BLaER1 (cell line): ENCODE data around the gene PPIG.
"Not testable (repeated sequence)": the region's sequence is repeated elsewhere in the genome, so short reads cannot be mapped to it uniquely, and the experiment has no call there.

Source experiments
- H3K27ac ChIP-seq: shearing (Covaris generic); formaldehyde crosslinking; 2 replicates; pipeline ENCODE4 v1.8.1; 2022
- H3K27me3 ChIP-seq: shearing (Covaris generic); formaldehyde crosslinking; 2 replicates; pipeline ENCODE4 v1.8.1; 2022
- H3K36me3 ChIP-seq: shearing (Covaris generic); formaldehyde crosslinking; 2 replicates; pipeline ENCODE4 v1.8.1; 2022
- H3K4me1 ChIP-seq: shearing (Covaris generic); formaldehyde crosslinking; 2 replicates; pipeline ENCODE4 v1.8.1; 2022
- H3K4me2 ChIP-seq: shearing (Covaris generic); formaldehyde crosslinking; 2 replicates; pipeline ENCODE4 v1.8.1; 2022
- H3K4me3 ChIP-seq: shearing (Covaris generic); formaldehyde crosslinking; 2 replicates; pipeline ENCODE4 v1.8.1; 2022
- H3K9ac ChIP-seq: shearing (Covaris generic); formaldehyde crosslinking; 2 replicates; pipeline ENCODE4 v1.8.1; 2022
- H3K9me3 ChIP-seq: shearing (Covaris generic); formaldehyde crosslinking; 2 replicates; pipeline ENCODE4 v1.8.1; 2022
- H4K20me1 ChIP-seq: shearing (Covaris generic); formaldehyde crosslinking; 2 replicates; pipeline ENCODE4 v1.8.1; 2022
- Cebpa-rat ChIP-seq: shearing (Covaris generic); IDR thresholded peaks from 2 replicates; pipeline ENCODE4 v1.8.1; 2022

PPIG gene

GRCh38 chr2:169585673-169586072, 1.5 kb downstream of the PPIG start:
- H3K9ac ChIP-seq, result peak overlapping the region; percentile 93
- H3K4me3 ChIP-seq, result peak overlapping the region; percentile 83
- H3K27ac ChIP-seq, result peak overlapping the region; percentile 93
- peaks cover 52% of the 10 kb centered on the region for H4K20me1 ChIP-seq
- H3K27me3 ChIP-seq, result no peaks in the 10 kb centered on the region
- peaks cover 17% of the 10 kb centered on the region for H3K9me3 ChIP-seq
- no peak for TF ChIP-seq Cebpa-rat
- peaks cover 26% of the 10 kb centered on the region for H3K4me1 ChIP-seq
- peaks cover 15% of the 10 kb centered on the region; the same call in 1 of the 2 replicates for H3K36me3 ChIP-seq
- H3K4me2 ChIP-seq, result peak overlapping the region; percentile 88

- Histone ChIP-seq H3K36me3 (peaks cover 36% of the 10 kb centered on the region), H3K4me2 (no peak overlapping the region), H3K27ac (no peak overlapping the region), H3K4me1 (peaks cover 26% of the 10 kb centered on the region), H4K20me1 (peaks cover 97% of the 10 kb centered on the region), H3K4me3 (no peak overlapping the region), H3K27me3 (no peaks in the 10 kb centered on the region), H3K9me3 (peaks cover 7% of the 10 kb centered on the region; the same call in 1 of the 2 replicates), H3K9ac (no peak overlapping the region)
- TF ChIP-seq Cebpa-rat, result no peak
Observed at GRCh38 chr2:169590804-169591203, 6.7 kb downstream of the PPIG start.

GRCh38 chr2:169596546-169596945, 12.4 kb downstream of the PPIG start:
- not testable (repeated sequence) for H3K9ac ChIP-seq, H3K4me1 ChIP-seq, H3K4me2 ChIP-seq, H3K27ac ChIP-seq, H3K9me3 ChIP-seq, H3K4me3 ChIP-seq, H3K27me3 ChIP-seq
- peaks cover 46% of the 10 kb centered on the region for H3K36me3 ChIP-seq
- peaks cover 100% of the 10 kb centered on the region for H4K20me1 ChIP-seq

- no peak for TF ChIP-seq Cebpa-rat
- H3K9ac ChIP-seq, result no peak overlapping the region
- no peaks in the 10 kb centered on the region for H3K9me3 ChIP-seq
- no peak overlapping the region for H3K4me3 ChIP-seq
- peaks cover 39% of the 10 kb centered on the region for H3K36me3 ChIP-seq
- H3K4me1 ChIP-seq, result no peaks in the 10 kb centered on the region
- H3K27me3 ChIP-seq, result no peaks in the 10 kb centered on the region
- H4K20me1 ChIP-seq, result peaks cover 99% of the 10 kb centered on the region
- no peak overlapping the region for H3K4me2 ChIP-seq
- no peak overlapping the region for H3K27ac ChIP-seq
Observed at GRCh38 chr2:169598982-169599381, 14.8 kb downstream of the PPIG start.

GRCh38 chr2:169599568-169599967, 15.4 kb downstream of the PPIG start:
- Histone ChIP-seq H3K27me3 (no peaks in the 10 kb centered on the region), H3K27ac (no peak overlapping the region), H3K4me1 (no peaks in the 10 kb centered on the region), H3K4me3 (no peak overlapping the region), H3K36me3 (peaks cover 43% of the 10 kb centered on the region), H3K9me3 (no peaks in the 10 kb centered on the region), H3K4me2 (no peak overlapping the region), H4K20me1 (peaks cover 99% of the 10 kb centered on the region), H3K9ac (no peak overlapping the region)
- no peak for TF ChIP-seq Cebpa-rat

- H3K9ac ChIP-seq, result no peak overlapping the region
- peaks cover 88% of the 10 kb centered on the region for H3K36me3 ChIP-seq
- H3K27me3 ChIP-seq, result no peaks in the 10 kb centered on the region
- H3K4me1 ChIP-seq, result no peaks in the 10 kb centered on the region
- peaks cover 12% of the 10 kb centered on the region for H4K20me1 ChIP-seq
- H3K9me3 ChIP-seq, result peaks cover 9% of the 10 kb centered on the region; the same call in 1 of the 2 replicates
- TF ChIP-seq Cebpa-rat, result no peak
- no peak overlapping the region for H3K4me3 ChIP-seq
- no peak overlapping the region for H3K27ac ChIP-seq
- H3K4me2 ChIP-seq, result no peak overlapping the region
Observed at GRCh38 chr2:169609264-169609663, 25.1 kb downstream of the PPIG start.

GRCh38 chr2:169613876-169614275, 29.7 kb downstream of the PPIG start:
- no peak for TF ChIP-seq Cebpa-rat
- no peaks in the 10 kb centered on the region for H3K27me3 ChIP-seq
- peaks cover 95% of the 10 kb centered on the region for H3K36me3 ChIP-seq

GRCh38 chr2:169615982-169616381, 31.8 kb downstream of the PPIG start:
- H3K27ac ChIP-seq, H3K9ac ChIP-seq, H3K4me3 ChIP-seq, H3K4me2 ChIP-seq, H3K4me1 ChIP-seq, H3K27me3 ChIP-seq: not testable (repeated sequence)
- Histone ChIP-seq H4K20me1 (peaks cover 14% of the 10 kb centered on the region; the same call in 1 of the 2 replicates), H3K36me3 (peaks cover 90% of the 10 kb centered on the region), H3K9me3 (peaks cover 34% of the 10 kb centered on the region)

More at GRCh38 chr2:169613876-169614275, 29.7 kb downstream of the PPIG start:
- Histone ChIP-seq H3K9ac (no peak overlapping the region), H3K4me3 (no peak overlapping the region), H3K4me1 (no peaks in the 10 kb centered on the region), H3K9me3 (peaks cover 34% of the 10 kb centered on the region), H3K27ac (no peak overlapping the region), H3K4me2 (no peak overlapping the region), H4K20me1 (peaks cover 7% of the 10 kb centered on the region; the same call in 1 of the 2 replicates)

GRCh38 chr2:169619946-169620345, 35.8 kb downstream of the PPIG start:
- Histone ChIP-seq H4K20me1 (peaks cover 20% of the 10 kb centered on the region; the same call in 1 of the 2 replicates), H3K36me3 (peaks cover 93% of the 10 kb centered on the region), H3K4me3 (no peak overlapping the region), H3K27me3 (no peaks in the 10 kb centered on the region), H3K4me1 (peaks cover 7% of the 10 kb centered on the region; the same call in 1 of the 2 replicates), H3K4me2 (no peak overlapping the region), H3K9ac (no peak overlapping the region), H3K27ac (no peak overlapping the region), H3K9me3 (peaks cover 23% of the 10 kb centered on the region)
- no peak for TF ChIP-seq Cebpa-rat

- H3K27ac ChIP-seq, result no peak overlapping the region
- H4K20me1 ChIP-seq, result peaks cover 20% of the 10 kb centered on the region; the same call in 1 of the 2 replicates
- peaks cover 92% of the 10 kb centered on the region for H3K36me3 ChIP-seq
- H3K9ac ChIP-seq, result no peak overlapping the region
- H3K9me3 ChIP-seq, result peaks cover 17% of the 10 kb centered on the region
- H3K4me2 ChIP-seq, result no peak overlapping the region
- no peaks in the 10 kb centered on the region for H3K27me3 ChIP-seq
- H3K4me1 ChIP-seq, result peaks cover 7% of the 10 kb centered on the region; the same call in 1 of the 2 replicates
- no peak for TF ChIP-seq Cebpa-rat
- H3K4me3 ChIP-seq, result no peak overlapping the region
Observed at GRCh38 chr2:169620509-169620908, 36.4 kb downstream of the PPIG start.

GRCh38 chr2:169623235-169623634, 39.1 kb downstream of the PPIG start:
- Histone ChIP-seq H3K4me1 (peaks cover 7% of the 10 kb centered on the region; the same call in 1 of the 2 replicates), H3K27me3 (no peaks in the 10 kb centered on the region), H3K9me3 (no peaks in the 10 kb centered on the region), H3K4me3 (no peak overlapping the region), H3K4me2 (no peak overlapping the region), H3K36me3 (peaks cover 88% of the 10 kb centered on the region), H3K27ac (no peak overlapping the region), H3K9ac (no peak overlapping the region), H4K20me1 (peaks cover 13% of the 10 kb centered on the region; the same call in 1 of the 2 replicates)
- no peak for TF ChIP-seq Cebpa-rat
